SK-N-SH (cell line): ENCODE data around the gene ADK. TPM values are rescaled to one million over a fixed set of nuclear protein-coding genes. Genes with fewer than 3 reads are reported as not detected.

Experiments used
- CTCF ChIA-PET: fragments of 300-600, 350-600 bp; formaldehyde crosslinking; extraction: SDS; loops from one replicate; lab custom pipeline; 2021; lab: Yijun Ruan, JAX
- POLR2A ChIA-PET: fragments of 350-600 bp; sonication (Branson Sonifier 250); formaldehyde crosslinking; extraction: SDS; loops from one replicate; lab custom pipeline; 2020; ENCODE audit warnings: antibody characterized with exemption, inconsistent platforms; lab: Yijun Ruan, JAX
- DNase-seq: peaks from one replicate; pipeline ENCODE4 v3.0.0; 2012
- H2AFZ ChIP-seq: fragments of 200-600 bp; sonication (generic); 2 replicates; pipeline ENCODE4 v1.8.1; 2016; ENCODE audit warnings: antibody characterized with exemption, mild to moderate bottlenecking, low read depth
- H3F3A ChIP-seq: fragments of 200-600 bp; sonication (generic); replicated peaks from 2 replicates; pipeline ENCODE3; 2016; ENCODE audit warnings: antibody characterized with exemption, mild to moderate bottlenecking; ENCODE audit not compliant: insufficient read depth
- H3K27ac ChIP-seq, 2 experiments: fragments of 200-500 bp in 1 of 2; fragments of 200-600 bp in 1 of 2; sonication (Bioruptor generic) in 1 of 2; sonication (generic), shearing (Covaris generic) in 1 of 2; 2 replicates each; pipeline versions ENCODE4 v1.5.1 to v1.6.1; 2014 to 2016; ENCODE audit warnings: low read depth in 2 of 2, inconsistent platforms in 1 of 2, low read length in 1 of 2, mild to moderate bottlenecking in 1 of 2, mixed read lengths in 1 of 2
- H3K27me3 ChIP-seq: fragments of 200-600 bp; sonication (generic), shearing (Covaris generic); 2 replicates; pipeline ENCODE4 v1.6.1; 2016; ENCODE audit warnings: mixed run types; ENCODE audit not compliant: insufficient read depth
- H3K36me3 ChIP-seq, 2 experiments: fragments of 200-500 bp in 1 of 2; fragments of 200-600 bp in 1 of 2; sonication (Bioruptor generic) in 1 of 2; sonication (generic) in 1 of 2; replicated peaks in 1 of 2; 2 replicates each; pipeline versions ENCODE3 to v1.5.1; 2014 to 2016; ENCODE audit warnings: low read length in 1 of 2, mild to moderate bottlenecking in 1 of 2; ENCODE audit not compliant: insufficient read depth in 2 of 2, control insufficient read depth in 1 of 2
- H3K4me1 ChIP-seq, 2 experiments: fragments of 200-500 bp in 1 of 2; fragments of 200-600 bp in 1 of 2; sonication (Bioruptor generic) in 1 of 2; sonication (generic), shearing (Covaris generic) in 1 of 2; 2 replicates each; pipeline versions ENCODE4 v1.5.1 to v1.6.1; 2014 to 2016; ENCODE audit warnings: low read depth in 1 of 2, low read length in 1 of 2, mixed run types in 1 of 2; ENCODE audit not compliant: insufficient read depth in 2 of 2, control insufficient read depth in 1 of 2
- H3K4me2 ChIP-seq: fragments of 200-600 bp; sonication (generic), shearing (Covaris generic); 2 replicates; pipeline ENCODE4 v1.6.1; 2017; ENCODE audit warnings: mixed run types
- H3K4me3 ChIP-seq, 2 experiments: fragments of 200-500 bp in 1 of 2; fragments of 200-600 bp in 1 of 2; sonication (Bioruptor generic) in 1 of 2; sonication (generic), shearing (Covaris generic) in 1 of 2; 2 replicates each; pipeline versions ENCODE4 v1.5.1 to v1.8.1; 2014 to 2016; ENCODE audit warnings: low read depth in 2 of 2, inconsistent platforms in 1 of 2, low read length in 1 of 2, mild to moderate bottlenecking in 1 of 2, mixed read lengths in 1 of 2, moderate library complexity in 1 of 2
- H3K79me2 ChIP-seq: fragments of 200-600 bp; sonication (generic); 2 replicates; pipeline ENCODE4 v1.8.1; 2017; ENCODE audit warnings: mild to moderate bottlenecking; ENCODE audit not compliant: insufficient read depth
- H3K9ac ChIP-seq: fragments of 200-600 bp; sonication (generic); 2 replicates; pipeline ENCODE4 v1.6.1; 2017; ENCODE audit warnings: mixed run types
- H3K9me2 ChIP-seq: fragments of 200-600 bp; sonication (generic); 2 replicates; pipeline ENCODE4 v1.6.1; 2017; ENCODE audit warnings: mixed run types
- H3K9me3 ChIP-seq: fragments of 200-600 bp; sonication (generic); 2 replicates; pipeline ENCODE4 v1.6.1; 2017; ENCODE audit warnings: mixed run types, mild to moderate bottlenecking, moderate library complexity
- H4K20me1 ChIP-seq: fragments of 200-600 bp; sonication (generic); 2 replicates; pipeline ENCODE4 v1.6.1; 2017; ENCODE audit warnings: mild to moderate bottlenecking, mixed run types; ENCODE audit not compliant: insufficient read depth
- CTCF ChIP-seq: fragments of 200-600 bp; sonication (generic); IDR thresholded peaks from 2 replicates; pipeline ENCODE4 v1.6.1; 2017; ENCODE audit warnings: antibody characterized with exemption, mild to moderate bottlenecking, moderate library complexity
- ELF1 ChIP-seq: IDR thresholded peaks from 2 replicates; pipeline ENCODE4 v1.4.0; 2012
- EZH2phosphoT487 ChIP-seq: fragments of 200-600 bp; sonication (generic); IDR thresholded peaks from 2 replicates; pipeline ENCODE4 v1.6.1; 2017; ENCODE audit warnings: low read depth, mixed run types, mild to moderate bottlenecking, antibody characterized with exemption, moderate library complexity, borderline replicate concordance
- FOSL2 ChIP-seq: IDR thresholded peaks from 2 replicates; pipeline ENCODE4 v1.4.0; 2012; ENCODE audit warnings: low read depth, mild to moderate bottlenecking, moderate library complexity, borderline replicate concordance
- GATA2 ChIP-seq: sonication (generic); formaldehyde crosslinking; IDR thresholded peaks from 2 replicates; pipeline ENCODE4 v1.5.0; 2020; ENCODE audit warnings: mild to moderate bottlenecking, missing genetic modification reagents
- JUND ChIP-seq: IDR thresholded peaks from 2 replicates; pipeline ENCODE4 v1.4.0; 2012
- MAX ChIP-seq: IDR thresholded peaks from 2 replicates; pipeline ENCODE4 v1.4.0; 2012; ENCODE audit warnings: low read depth
- POLR2AphosphoS5 ChIP-seq: IDR thresholded peaks from 2 replicates; pipeline ENCODE4 v1.6.1; 2012; ENCODE audit warnings: low read depth, low read length
- RAD21 ChIP-seq: IDR thresholded peaks from 2 replicates; pipeline ENCODE4 v1.6.1; 2012; ENCODE audit warnings: mild to moderate bottlenecking, low read length
- REST ChIP-seq: IDR thresholded peaks from 2 replicates; pipeline ENCODE4 v1.6.1; 2012; ENCODE audit warnings: mild to moderate bottlenecking, low read depth, low read length, moderate library complexity
- RFX5 ChIP-seq: IDR thresholded peaks from 2 replicates; pipeline ENCODE4 v1.6.1; 2012; ENCODE audit warnings: mild to moderate bottlenecking, improper control_type of control experiment, low read length
- RXRA ChIP-seq: IDR thresholded peaks from 2 replicates; pipeline ENCODE4 v1.4.0; 2012; ENCODE audit warnings: low read depth, mild to moderate bottlenecking, borderline replicate concordance
- SIN3A ChIP-seq: IDR thresholded peaks from 2 replicates; pipeline ENCODE4 v1.6.1; 2012; ENCODE audit warnings: low read depth, mild to moderate bottlenecking, low read length, moderate library complexity, borderline replicate concordance
- SMC3 ChIP-seq: IDR thresholded peaks from 2 replicates; pipeline ENCODE4 v1.6.1; 2012; ENCODE audit warnings: low read depth, low read length, improper control_type of control experiment
- TAF1 ChIP-seq: IDR thresholded peaks from 2 replicates; pipeline ENCODE4 v1.6.1; 2012; ENCODE audit warnings: low read depth, mild to moderate bottlenecking, low read length, moderate library complexity, borderline replicate concordance
- YY1 ChIP-seq: IDR thresholded peaks from 2 replicates; pipeline ENCODE4 v1.4.0; 2012; ENCODE audit warnings: low read depth, mild to moderate bottlenecking
- WGBS: methylation state at CpG from one replicate; pipeline ENCODE4 v1.1.6; 2017; ENCODE audit warnings: low lambda C conversion rate; 5-methylcytosine and 5-hydroxymethylcytosine counted together
- polyA plus RNA-seq, 3 experiments: library from polyadenylated mRNA; depleted of rRNA; stranded (reverse); fragments of >200 nt; gene quantifications; 2 replicates each; pipeline ENCODE4 v1.2.3, GENCODE V29; 2012

Gene ADK
- polyA plus RNA-seq, 1 of the 3 experiments (the other 2 are of a cell fraction) = 25.1 TPM

GRCh38 chr10:74624501-74624900, 473.5 kb downstream of the ADK start:
- peaks cover 7% of the 10 kb centered on the region for H3F3A ChIP-seq
- H3K4me2 ChIP-seq = no peak overlapping the region
- no peak overlapping the region for H3K9ac ChIP-seq
- no peaks in the 10 kb centered on the region for H3K9me3 ChIP-seq
- ChIA-PET CTCF (no interaction called here), POLR2A (no interaction called here)
- WGBS = 97% methylated on average over 1 of the region's 1 CpG
- no peak overlapping the region for H3K27ac ChIP-seq
- H2AFZ ChIP-seq = no peak overlapping the region
- no peak overlapping the region for H3K4me3 ChIP-seq
- no peaks in the 10 kb centered on the region for H4K20me1 ChIP-seq
- DNase-seq = no peak
- no peaks in the 10 kb centered on the region for H3K9me2 ChIP-seq
- no peaks in the 10 kb centered on the region for H3K4me1 ChIP-seq
- no peaks in the 10 kb centered on the region for H3K27me3 ChIP-seq
- peaks cover 0 to 13% of the 10 kb centered on the region in 2 experiments for H3K36me3 ChIP-seq
- no peaks in the 10 kb centered on the region for H3K79me2 ChIP-seq
- TF ChIP-seq SIN3A (no peak), RXRA (no peak)

- TF ChIP-seq FOSL2 (no peak), CTCF (no peak), SMC3 (no peak), GATA2 (CRISPR knock-in tag) (no peak), RFX5 (no peak), EZH2phosphoT487 (no peak), POLR2AphosphoS5 (no peak), RAD21 (no peak), SIN3A (no peak), JUND (no peak), ELF1 (no peak), MAX (no peak), TAF1 (no peak), YY1 (no peak), REST (no peak)
- no peak for DNase-seq
Measured at GRCh38 chr10:74628136-74628535, 477.1 kb downstream of the ADK start.

More at GRCh38 chr10:74628136-74628535, 477.1 kb downstream of the ADK start:
- H4K20me1 ChIP-seq = no peaks in the 10 kb centered on the region
- no peaks in the 10 kb centered on the region; a peak in 1 of 4 replicates for H3K4me1 ChIP-seq
- H3K79me2 ChIP-seq = no peaks in the 10 kb centered on the region
- no peaks in the 10 kb centered on the region for H3K9me2 ChIP-seq
- 0 out of 2 replicates have a peak, but pooled peaks cover 2% of the 10 kb centered on the region for H3K9me3 ChIP-seq
- peaks cover 3 to 12% of the 10 kb centered on the region in 2 experiments for H3K36me3 ChIP-seq
- no peak overlapping the region for H2AFZ ChIP-seq
- 58% methylated on average over 2 of the region's 2 CpGs for WGBS
- H3K4me2 ChIP-seq = no peak overlapping the region
- POLR2A ChIA-PET = interaction anchor here (0.6 kb wide), 2 partner anchors 19 to 303 kb away, joined by 3 read pairs; no protein-coding TSS in a partner anchor
- no peak overlapping the region for H3K27ac ChIP-seq
- H3K9ac ChIP-seq = no peak overlapping the region
- H3F3A ChIP-seq = peaks cover 11% of the 10 kb centered on the region
- no peaks in the 10 kb centered on the region for H3K27me3 ChIP-seq
- no peak overlapping the region for H3K4me3 ChIP-seq
- CTCF ChIA-PET = interaction anchor here (0.8 kb wide), 1 partner anchor 35 kb away, joined by 3 read pairs; no protein-coding TSS in a partner anchor
